ENCODE measurements around the gene CAVIN2. TPM values are rescaled to one million over a fixed set of nuclear protein-coding genes. Genes with fewer than 3 reads are reported as not detected.

CAVIN2 gene
- total and polyA plus RNA-seq, 12 donors: 11.9 to 41.9 (median 26.3) TPM

GRCh38 chr2:191869781-191870180, 22.9 kb upstream of the CAVIN2 start:
- WGBS, 4 donors: 56 to 57% (median 57%) methylated on average over 4 of the region's 4 CpGs
- H3K4me1 ChIP-seq (replicated peaks in 1 of 2): peaks cover 15 to 23% of the 10 kb centered on the region in 2 donors
- no peaks in the 10 kb centered on the region for H3K27me3 ChIP-seq
- no peak overlapping the region for H3K4me3 ChIP-seq
- DNase-seq: no peak
- no peak overlapping the region for H3K27ac ChIP-seq
- TF ChIP-seq POLR2A (IDR thresholded peaks at IDR 0.05): no peak
- intact Hi-C loops (cut with DNase I): no loop called here
- H3K36me3 ChIP-seq (replicated peaks in 1 of 2): no peaks in the 10 kb centered on the region
- H3K9me3 ChIP-seq (replicated peaks in 1 of 3): no peaks in the 10 kb centered on the region

GRCh38 chr2:191869178-191869577, 22.3 kb upstream of the CAVIN2 start:
- Histone ChIP-seq H3K4me3 (no peak overlapping the region), H3K27ac (no peak overlapping the region), H3K36me3 (replicated peaks in 1 of 2) (no peaks in the 10 kb centered on the region), H3K4me1 (replicated peaks in 1 of 2) (peaks cover 15 to 23% of the 10 kb centered on the region in 2 donors), H3K27me3 (no peaks in the 10 kb centered on the region), H3K9me3 (replicated peaks in 1 of 3) (no peaks in the 10 kb centered on the region)
- TF ChIP-seq CTCF (IDR thresholded peaks at IDR 0.05) (peak in 1 of 6 experiments; percentile 18), POLR2A (IDR thresholded peaks at IDR 0.05) (no peak)
- intact Hi-C loops (cut with DNase I): no loop called here
- peak in 3 of 7 donors; percentile 34 to 69 (median 37) for DNase-seq
- 59 to 71% (median 67%) methylated on average over 6 of the region's 6 CpGs for WGBS, 4 donors

GRCh38 chr2:191867507-191867847, 20.6 kb upstream of the CAVIN2 start:
- H3K4me1 ChIP-seq (replicated peaks in 1 of 2): peaks cover 15 to 23% of the 10 kb centered on the region in 2 donors
- TF ChIP-seq CTCF (IDR thresholded peaks at IDR 0.05) (no peak), POLR2A (IDR thresholded peaks at IDR 0.05) (no peak)
- no peak overlapping the region for H3K4me3 ChIP-seq
- H3K27ac ChIP-seq: peak overlapping the region in 4 of 5 donors; percentile 4 to 76 (median 33)
- 56 to 80% (median 70%) methylated on average over 1 of the region's 1 CpG for WGBS, 4 donors
- no peaks in the 10 kb centered on the region for H3K9me3 ChIP-seq (replicated peaks in 1 of 3)
- no peaks in the 10 kb centered on the region for H3K27me3 ChIP-seq
- no peaks in the 10 kb centered on the region for H3K36me3 ChIP-seq (replicated peaks in 1 of 2)
- DNase-seq: no peak
- intact Hi-C loops (cut with DNase I): no loop called here

- no peak for TF ChIP-seq POLR2A (IDR thresholded peaks at IDR 0.05)
- no peak for TF ChIP-seq CTCF (IDR thresholded peaks at IDR 0.05)
- H3K9me3 ChIP-seq (replicated peaks in 1 of 3): no peaks in the 10 kb centered on the region
- no peak overlapping the region for H3K4me3 ChIP-seq
- peak in 6 of 7 donors; percentile 46 to 73 (median 54) for DNase-seq
- peaks cover 15 to 23% of the 10 kb centered on the region in 2 donors for H3K4me1 ChIP-seq (replicated peaks in 1 of 2)
- 31 to 38% (median 35%) methylated on average over 7 of the region's 7 CpGs for WGBS, 4 donors
- H3K27me3 ChIP-seq: no peaks in the 10 kb centered on the region
- intact Hi-C loops (cut with DNase I): no loop called here
- no peaks in the 10 kb centered on the region for H3K36me3 ChIP-seq (replicated peaks in 1 of 2)
- peak overlapping the region in 4 of 5 donors; percentile 9 to 76 (median 46) for H3K27ac ChIP-seq
These were observed 20.0 kb upstream of the CAVIN2 start for GRCh38 chr2:191866675-191867506.
